ENCODE data around the gene PTK7.
"Not testable (repeated sequence)": the region's sequence is repeated elsewhere in the genome, so short reads cannot be mapped to it uniquely, and the experiment has no call there.

The PTK7 gene

GRCh38 chr6:43075670-43076463 is at the start of gene PTK7:
Gene PTK7, plus strand, starts transcription at chr6:43076314. Its CDS starts 175 bp downstream, at chr6:43076489.
- DNase-seq: peak; percentile 45
- in situ Hi-C loops (cut with MboI; ENCODE audit: low pct_unique_long_range_greater_than_20kb, low sequenced_read_pairs): no loop called here

DNA sequence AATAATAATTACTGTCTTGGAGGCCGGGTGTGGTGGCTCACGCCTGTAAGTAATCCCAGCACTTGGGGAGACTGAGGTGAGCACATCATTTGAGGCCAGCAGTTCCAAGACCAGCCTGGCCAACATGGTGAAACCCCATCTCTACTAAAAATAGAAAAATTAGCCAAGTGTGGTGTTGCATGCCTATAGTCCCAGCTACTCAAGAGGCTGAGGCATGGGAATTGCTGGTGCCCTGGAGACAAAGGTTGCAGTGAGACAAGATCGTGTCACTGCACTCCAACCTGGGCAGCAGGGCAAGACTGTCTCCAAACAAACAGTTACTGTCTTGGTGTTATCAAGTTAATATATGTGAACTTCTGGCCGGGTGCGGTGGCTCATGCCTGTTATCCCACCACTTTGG is 49.7 kb upstream of the PTK7 start:
- in situ Hi-C loops (cut with MboI; ENCODE audit: low pct_unique_long_range_greater_than_20kb, low sequenced_read_pairs): no loop called here
- no peak for DNase-seq

GRCh38 chr6:43029120-43029519 is 47.0 kb upstream of the PTK7 start:
- in situ Hi-C loops (cut with MboI; ENCODE audit: low pct_unique_long_range_greater_than_20kb, low sequenced_read_pairs): no loop called here
- DNase-seq: no peak

DNA sequence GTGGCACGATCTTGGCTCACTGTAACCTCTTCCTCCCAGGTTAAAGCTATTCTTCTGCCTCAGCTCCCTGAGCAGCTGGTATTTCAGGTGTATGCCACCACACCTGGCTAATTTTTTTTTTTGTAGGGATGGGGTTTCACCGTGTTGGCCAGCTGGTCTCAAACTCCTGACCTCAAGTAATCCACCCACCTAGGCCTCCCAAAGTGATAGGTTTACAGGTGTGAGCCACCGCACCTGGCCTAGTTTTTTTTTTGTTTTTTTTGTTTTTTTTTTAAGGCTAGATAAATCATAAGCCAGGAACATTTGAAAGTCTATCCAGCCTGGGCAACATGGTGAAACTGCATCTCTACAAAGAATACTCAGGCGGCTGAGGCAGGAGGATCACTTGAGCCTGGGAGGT is 43.8 kb upstream of the PTK7 start:
- no peak for DNase-seq
- in situ Hi-C loops (cut with MboI; ENCODE audit: low pct_unique_long_range_greater_than_20kb, low sequenced_read_pairs): no loop called here

DNA sequence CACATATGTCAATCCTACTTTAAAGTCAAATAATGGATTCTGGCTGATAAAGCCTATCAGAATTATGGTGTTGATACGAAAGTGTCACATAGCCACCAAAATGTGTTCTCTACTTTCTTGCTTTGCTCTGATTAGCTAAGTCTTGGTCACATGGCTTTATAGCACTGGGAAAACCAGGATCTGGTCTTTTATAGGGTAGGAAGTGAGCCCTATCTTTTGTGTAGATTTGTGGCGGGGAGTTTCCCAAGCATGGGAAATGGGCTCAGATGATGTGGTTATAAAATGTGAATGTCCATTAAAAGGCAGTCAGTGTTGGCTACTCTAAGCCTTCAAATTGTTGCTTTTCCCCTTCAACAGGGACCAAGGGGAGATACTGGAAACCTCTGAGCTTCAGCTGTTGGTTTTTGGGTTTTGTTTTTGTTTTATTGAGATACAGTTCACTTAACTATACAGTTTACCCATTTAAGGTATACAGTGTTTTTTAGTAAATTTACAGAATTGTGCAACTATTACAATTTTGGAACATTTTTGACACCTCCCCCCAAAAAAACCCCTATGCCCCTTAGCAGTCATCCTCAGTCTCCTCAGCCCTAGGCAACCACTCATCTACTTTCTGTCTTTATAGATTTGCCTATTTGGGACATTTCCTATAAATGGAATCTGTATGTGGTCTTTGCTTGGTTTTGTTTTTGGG is 42.5 kb upstream of the PTK7 start:
- in situ Hi-C loops (cut with MboI; ENCODE audit: low pct_unique_long_range_greater_than_20kb, low sequenced_read_pairs): no loop called here
- no peak for DNase-seq

DNA sequence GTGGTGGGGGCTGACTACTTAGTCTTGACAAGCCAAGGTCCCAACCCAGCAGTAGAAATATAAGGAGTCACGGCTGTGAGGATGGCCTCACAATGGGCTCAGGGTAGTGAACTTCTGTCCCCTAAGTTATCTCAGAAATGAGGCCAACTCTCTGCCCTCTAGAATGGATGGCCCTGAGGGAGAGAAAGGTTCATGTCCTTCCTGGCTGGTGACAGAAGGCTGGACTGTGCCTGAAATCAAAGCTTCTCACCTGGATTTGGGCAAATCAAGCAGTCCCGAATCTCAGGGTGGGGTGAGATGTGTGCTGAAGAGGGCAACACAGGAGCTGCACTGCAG is 42.0 kb upstream of the PTK7 start:
- in situ Hi-C loops (cut with MboI; ENCODE audit: low pct_unique_long_range_greater_than_20kb, low sequenced_read_pairs): no loop called here
- no peak for DNase-seq

DNA sequence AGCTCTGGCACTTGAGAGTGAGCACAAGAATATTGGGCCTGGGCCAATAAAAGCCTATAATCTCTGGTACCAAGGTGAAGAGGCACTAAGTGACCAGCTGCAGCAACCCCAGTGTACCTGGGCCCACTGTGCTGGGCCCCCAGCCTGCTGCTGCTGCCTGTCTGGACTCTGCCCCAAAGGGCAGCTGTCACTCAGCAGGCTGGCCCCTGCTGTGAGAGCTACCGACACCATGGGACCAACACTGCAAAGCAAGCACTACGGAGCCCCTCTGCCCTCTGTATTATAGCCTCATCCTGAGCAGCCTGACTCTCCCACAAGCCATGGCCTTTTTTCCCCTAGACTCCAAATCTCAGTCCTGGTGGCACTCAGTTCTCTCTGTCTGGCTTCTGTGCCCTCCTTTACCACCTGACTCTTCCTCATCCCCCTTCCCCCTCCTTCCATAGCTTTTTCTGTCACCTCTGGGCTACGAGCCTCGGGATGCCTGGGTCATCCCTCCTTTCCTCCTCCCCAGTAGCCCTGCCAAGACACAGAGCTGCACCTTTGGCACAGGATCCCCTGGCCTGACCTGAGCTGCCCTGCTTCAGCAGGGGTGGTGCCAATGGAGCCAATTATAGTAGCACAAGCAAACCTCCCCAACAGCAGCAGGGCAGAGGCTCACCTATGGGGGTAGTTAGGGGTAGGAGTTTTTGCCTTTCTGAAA is 40.5 kb upstream of the PTK7 start:
- DNase-seq: no peak
- in situ Hi-C loops (cut with MboI; ENCODE audit: low pct_unique_long_range_greater_than_20kb, low sequenced_read_pairs): no loop called here

- in situ Hi-C loops (cut with MboI; ENCODE audit: low pct_unique_long_range_greater_than_20kb, low sequenced_read_pairs): no loop called here
Observed at GRCh38 chr6:43036712-43037111, 39.4 kb upstream of the PTK7 start.

GRCh38 chr6:43037197-43037596 is 38.9 kb upstream of the PTK7 start:
- DNase-seq: no peak
- in situ Hi-C loops (cut with MboI; ENCODE audit: low pct_unique_long_range_greater_than_20kb, low sequenced_read_pairs): no loop called here

More at GRCh38 chr6:43036712-43037111, 39.4 kb upstream of the PTK7 start:
- DNase-seq: no peak

DNA sequence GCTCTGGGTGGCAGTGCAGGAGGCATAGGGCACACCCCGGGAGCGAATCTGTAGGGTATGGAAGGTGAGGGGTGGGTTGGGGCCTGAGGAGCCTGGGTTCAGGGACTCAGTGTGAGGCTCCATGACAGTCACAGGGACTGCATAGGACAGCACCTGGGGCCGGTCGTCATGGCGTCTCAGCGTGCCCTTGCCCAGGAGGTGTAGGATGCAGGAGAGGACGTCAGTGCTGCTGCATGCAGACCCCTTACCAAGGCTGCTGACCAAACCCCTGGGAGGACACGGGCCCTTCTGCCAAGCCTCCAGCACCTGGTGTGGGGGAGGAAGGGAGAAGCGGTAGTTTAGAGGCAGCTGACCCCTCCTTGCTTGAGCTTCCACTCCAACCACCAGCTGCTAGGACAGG is 38.4 kb upstream of the PTK7 start:
- no peak for DNase-seq
- in situ Hi-C loops (cut with MboI; ENCODE audit: low pct_unique_long_range_greater_than_20kb, low sequenced_read_pairs): no loop called here

DNA sequence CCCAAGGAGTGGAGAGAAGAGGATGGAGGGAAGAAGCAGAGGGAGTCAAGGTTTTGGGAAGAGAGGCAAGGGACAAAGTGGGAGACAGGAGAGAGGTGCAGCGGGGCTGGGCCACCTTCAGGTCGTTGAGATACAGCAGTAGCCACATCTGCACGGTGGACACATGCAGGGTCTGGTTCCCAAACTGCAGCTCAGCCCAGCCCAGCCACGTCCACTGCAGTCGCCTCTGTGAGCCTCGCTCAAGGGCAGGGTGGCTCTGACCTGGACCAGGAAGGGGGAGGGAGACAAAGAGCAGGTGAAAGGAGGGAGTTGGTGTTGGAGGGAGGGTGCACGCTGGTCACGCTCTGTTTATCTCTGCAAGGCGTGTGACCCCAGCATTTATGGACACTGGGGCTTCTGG is 37.4 kb upstream of the PTK7 start:
- in situ Hi-C loops (cut with MboI; ENCODE audit: low pct_unique_long_range_greater_than_20kb, low sequenced_read_pairs): no loop called here
- DNase-seq: no peak

- in situ Hi-C loops (cut with MboI; ENCODE audit: low pct_unique_long_range_greater_than_20kb, low sequenced_read_pairs): no loop called here
- no peak for DNase-seq
Observed at GRCh38 chr6:43040542-43041257, 35.4 kb upstream of the PTK7 start.

- in situ Hi-C loops (cut with MboI; ENCODE audit: low pct_unique_long_range_greater_than_20kb, low sequenced_read_pairs): not testable (repeated sequence)
Observed at GRCh38 chr6:43041475-43041874, 34.6 kb upstream of the PTK7 start.

DNA sequence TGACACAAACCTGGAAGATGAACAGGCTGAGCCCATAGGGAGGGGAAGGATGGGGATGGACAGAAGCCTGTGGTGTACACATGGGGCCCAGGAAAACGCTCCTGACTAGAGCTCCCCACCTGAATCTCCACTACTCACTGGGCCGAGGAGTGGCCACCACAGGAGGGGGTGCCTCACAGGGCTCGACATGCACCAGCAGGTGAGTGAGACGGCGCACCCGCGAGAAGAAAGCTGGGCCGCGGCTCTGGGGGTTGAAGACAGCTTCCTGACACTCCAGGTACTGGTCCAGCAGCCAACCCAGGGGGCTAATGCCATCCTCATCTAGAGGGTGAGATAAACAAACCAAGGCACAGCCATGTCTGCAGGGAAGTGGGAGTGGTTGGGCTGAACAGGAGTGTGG is 32.8 kb upstream of the PTK7 start:
- no peak for DNase-seq
- in situ Hi-C loops (cut with MboI; ENCODE audit: low pct_unique_long_range_greater_than_20kb, low sequenced_read_pairs): no loop called here

More at GRCh38 chr6:43041475-43041874, 34.6 kb upstream of the PTK7 start:
- not testable (repeated sequence) for DNase-seq

DNA sequence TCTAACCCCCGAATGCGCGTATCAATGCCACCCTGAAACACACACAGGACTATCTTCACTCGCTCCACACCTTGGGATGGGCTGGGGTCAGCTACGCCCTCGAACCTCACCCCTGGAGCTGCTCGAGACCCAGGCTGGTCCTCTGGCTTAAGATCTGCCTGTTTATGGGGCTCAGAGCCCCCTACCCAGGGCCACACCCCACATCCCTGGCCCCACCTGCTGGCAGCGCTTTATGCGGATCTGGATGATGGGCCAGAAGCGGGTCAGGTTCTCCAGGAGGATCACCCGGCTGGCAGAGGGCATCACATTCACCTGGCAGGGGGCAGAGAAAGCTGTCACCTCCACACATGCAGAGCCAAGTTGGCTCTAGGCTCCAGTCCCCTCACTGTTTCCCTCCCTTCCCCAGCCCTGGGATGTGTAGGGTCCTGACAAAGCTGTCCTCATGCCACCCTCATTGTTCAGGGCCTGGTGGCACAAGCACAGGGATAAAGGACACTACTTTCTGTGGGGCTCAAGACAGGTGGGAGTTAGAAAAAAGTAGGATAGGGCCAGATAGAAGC is 30.7 kb upstream of the PTK7 start:
- in situ Hi-C loops (cut with MboI; ENCODE audit: low pct_unique_long_range_greater_than_20kb, low sequenced_read_pairs): no loop called here
- no peak for DNase-seq

DNA sequence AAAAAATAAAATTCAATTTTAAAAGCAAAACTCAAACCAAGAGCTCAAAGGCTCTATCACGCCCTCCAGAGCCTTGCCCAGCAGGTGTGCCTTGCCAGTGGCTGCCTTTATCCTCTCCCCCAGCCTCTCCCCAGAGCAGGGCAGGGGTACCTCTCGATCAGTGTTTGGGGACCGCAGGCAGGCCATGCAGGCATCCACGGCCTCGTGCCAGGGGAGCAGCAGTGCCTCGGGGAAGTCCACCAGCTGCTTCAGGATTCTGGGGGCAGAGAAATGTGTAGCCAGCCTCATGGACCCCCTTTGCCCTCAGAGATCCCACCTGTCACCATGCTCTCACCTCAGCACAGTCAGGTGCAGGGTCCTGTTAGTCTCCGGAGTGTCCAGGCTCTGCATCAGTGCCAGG is 28.1 kb upstream of the PTK7 start:
- in situ Hi-C loops (cut with MboI; ENCODE audit: low pct_unique_long_range_greater_than_20kb, low sequenced_read_pairs): no loop called here

GRCh38 chr6:43050981-43051380 is 25.1 kb upstream of the PTK7 start:
- DNase-seq: no peak
- in situ Hi-C loops (cut with MboI; ENCODE audit: low pct_unique_long_range_greater_than_20kb, low sequenced_read_pairs): no loop called here

More for the DNA sequence above, 28.1 kb upstream of the PTK7 start:
- DNase-seq: no peak

DNA sequence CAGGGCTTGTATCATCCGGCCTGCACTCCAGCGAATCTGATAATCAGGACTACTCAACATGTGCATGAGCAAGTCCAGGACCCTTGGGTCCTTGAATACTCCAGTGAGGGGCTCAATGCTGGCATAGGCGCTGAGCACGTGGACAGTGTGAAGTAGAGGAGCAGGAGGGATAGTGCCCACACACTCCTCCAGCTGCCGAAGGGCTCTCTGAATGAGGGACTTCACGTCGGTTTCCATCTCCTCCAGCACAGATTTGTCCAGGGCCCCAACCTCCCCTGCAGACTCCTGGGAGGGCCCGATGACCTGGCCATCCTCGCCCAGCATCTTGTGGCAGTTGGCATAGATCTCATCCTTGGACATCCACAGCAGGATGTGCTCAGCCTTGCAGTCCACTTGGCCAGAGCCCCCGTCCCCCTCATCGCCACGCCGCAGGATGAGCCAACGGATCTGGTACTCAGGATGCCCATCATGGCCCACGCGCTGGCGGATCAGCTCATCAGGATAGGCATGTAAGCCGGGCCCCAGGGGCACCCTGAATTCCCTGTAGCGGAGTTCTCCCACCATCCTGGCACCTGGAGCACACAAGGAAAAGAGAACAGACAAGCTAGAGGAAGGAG is 23.8 kb upstream of the PTK7 start:
- in situ Hi-C loops (cut with MboI; ENCODE audit: low pct_unique_long_range_greater_than_20kb, low sequenced_read_pairs): no loop called here

More for the DNA sequence above, 23.8 kb upstream of the PTK7 start:
- no peak for DNase-seq

Measured in KBM-7 (cell line).